Duodenal mucosa (tissue), 2 donors: ENCODE measurements around the gene PROB1.

Experiments
- H3K27ac ChIP-seq: one replicate; pipeline ENCODE4 v1.7.0; 2013; ENCODE audit warnings: low read depth, low read length
- H3K27me3 ChIP-seq, 2 donors: one replicate each; pipeline ENCODE4 v1.7.0; 2013; ENCODE audit warnings: low read length in 2 of 2, control low read depth in 1 of 2; ENCODE audit not compliant: insufficient read depth in 2 of 2, control insufficient read depth in 1 of 2
- H3K36me3 ChIP-seq, 2 donors: one replicate each; pipeline ENCODE4 v1.7.0; 2013; ENCODE audit warnings: low read length in 2 of 2, control low read depth in 1 of 2; ENCODE audit not compliant: insufficient read depth in 2 of 2, control insufficient read depth in 1 of 2
- H3K4me1 ChIP-seq, 2 donors: one replicate each; pipeline ENCODE4 v1.7.0; 2013; ENCODE audit warnings: low read length in 2 of 2, control low read depth in 1 of 2; ENCODE audit not compliant: insufficient read depth in 2 of 2, control insufficient read depth in 1 of 2
- H3K4me3 ChIP-seq, 2 donors: one replicate each; pipeline ENCODE4 v1.7.0; 2013; ENCODE audit warnings: low read length in 2 of 2, low read depth in 1 of 2
- H3K9ac ChIP-seq, 2 donors: one replicate each; pipeline ENCODE4 v1.7.0; 2013; ENCODE audit warnings: low read length in 2 of 2, low read depth in 1 of 2
- H3K9me3 ChIP-seq, 2 donors: one replicate each; pipeline ENCODE4 v1.7.0; 2013; ENCODE audit warnings: low read length in 2 of 2, control low read depth in 1 of 2; ENCODE audit not compliant: control insufficient read depth in 1 of 2

PROB1 gene

GRCh38 chr5:139403418-139403786 is 8.5 kb upstream of the PROB1 start:
- Histone ChIP-seq H3K9me3 (no peaks in the 10 kb centered on the region), H3K4me1 (peaks cover 23 to 26% of the 10 kb centered on the region in 2 donors), H3K9ac (peak overlapping the region; percentile 62 to 77), H3K4me3 (peak overlapping the region; percentile 82 to 83), H3K27me3 (no peaks in the 10 kb centered on the region), H3K36me3 (no peaks in the 10 kb centered on the region), H3K27ac (peak overlapping the region; percentile 95)

GRCh38 chr5:139402561-139403158 is 7.8 kb upstream of the PROB1 start:
- Histone ChIP-seq H3K27ac (no peak overlapping the region), H3K9me3 (no peaks in the 10 kb centered on the region), H3K36me3 (no peaks in the 10 kb centered on the region), H3K4me3 (no peak overlapping the region), H3K9ac (no peak overlapping the region), H3K4me1 (peaks cover 21 to 23% of the 10 kb centered on the region in 2 donors), H3K27me3 (no peaks in the 10 kb centered on the region)

- no peaks in the 10 kb centered on the region for H3K9me3 ChIP-seq
- H3K27ac ChIP-seq: no peak overlapping the region
- H3K4me3 ChIP-seq: no peak overlapping the region
- H3K36me3 ChIP-seq: no peaks in the 10 kb centered on the region
- peaks cover 15 to 17% of the 10 kb centered on the region in 2 donors for H3K4me1 ChIP-seq
- no peaks in the 10 kb centered on the region for H3K27me3 ChIP-seq
- H3K9ac ChIP-seq: no peak overlapping the region
These were observed 6.6 kb upstream of the PROB1 start for GRCh38 chr5:139401546-139401945.

- H3K4me1 ChIP-seq: peaks cover 13 to 15% of the 10 kb centered on the region in 2 donors
- H3K9me3 ChIP-seq: no peaks in the 10 kb centered on the region
- no peak overlapping the region for H3K9ac ChIP-seq
- H3K27ac ChIP-seq: no peak overlapping the region
- no peak overlapping the region for H3K4me3 ChIP-seq
- no peaks in the 10 kb centered on the region for H3K27me3 ChIP-seq
- no peaks in the 10 kb centered on the region for H3K36me3 ChIP-seq
These were observed 4.7 kb upstream of the PROB1 start for GRCh38 chr5:139399501-139400121.

- no peaks in the 10 kb centered on the region for H3K36me3 ChIP-seq
- H3K9ac ChIP-seq: no peak overlapping the region
- no peak overlapping the region for H3K4me3 ChIP-seq
- H3K27ac ChIP-seq: no peak overlapping the region
- peaks cover 8 to 13% of the 10 kb centered on the region in 2 donors for H3K4me1 ChIP-seq
- H3K27me3 ChIP-seq: peaks cover 0 to 10% of the 10 kb centered on the region in 2 donors
- H3K9me3 ChIP-seq: no peaks in the 10 kb centered on the region
These were observed 3.0 kb upstream of the PROB1 start for GRCh38 chr5:139397921-139398320.

GRCh38 chr5:139396691-139397090 is 1.8 kb upstream of the PROB1 start:
- H3K27me3 ChIP-seq: peaks cover 0 to 10% of the 10 kb centered on the region in 2 donors
- H3K27ac ChIP-seq: no peak overlapping the region
- no peak overlapping the region for H3K9ac ChIP-seq
- peaks cover 7 to 21% of the 10 kb centered on the region in 2 donors for H3K4me1 ChIP-seq
- no peaks in the 10 kb centered on the region for H3K9me3 ChIP-seq
- H3K36me3 ChIP-seq: no peaks in the 10 kb centered on the region
- no peak overlapping the region for H3K4me3 ChIP-seq

GRCh38 chr5:139395844-139396640 is 1.1 kb upstream of the PROB1 start:
- no peaks in the 10 kb centered on the region for H3K9me3 ChIP-seq
- no peak overlapping the region for H3K9ac ChIP-seq
- H3K4me1 ChIP-seq: peaks cover 13 to 27% of the 10 kb centered on the region in 2 donors
- H3K27ac ChIP-seq: no peak overlapping the region
- no peak overlapping the region for H3K4me3 ChIP-seq
- H3K36me3 ChIP-seq: no peaks in the 10 kb centered on the region
- peaks cover 0 to 10% of the 10 kb centered on the region in 2 donors for H3K27me3 ChIP-seq

GRCh38 chr5:139394123-139394653 is 716 bp downstream of the PROB1 start:
- Histone ChIP-seq H3K27me3 (peaks cover 0 to 10% of the 10 kb centered on the region in 2 donors), H3K27ac (no peak overlapping the region), H3K4me3 (peak overlapping the region; percentile 74 to 75), H3K9me3 (no peaks in the 10 kb centered on the region), H3K36me3 (no peaks in the 10 kb centered on the region), H3K9ac (peak overlapping the region; percentile 59 to 78), H3K4me1 (peaks cover 21 to 45% of the 10 kb centered on the region in 2 donors)

GRCh38 chr5:139393497-139394122 is 1.3 kb downstream of the PROB1 start:
- H3K4me3 ChIP-seq: peak overlapping the region; percentile 74 to 75

More at GRCh38 chr5:139393497-139394122, 1.3 kb downstream of the PROB1 start:
- Histone ChIP-seq H3K27ac (no peak overlapping the region), H3K9me3 (no peaks in the 10 kb centered on the region), H3K9ac (peak overlapping the region; percentile 59 to 78), H3K36me3 (no peaks in the 10 kb centered on the region), H3K27me3 (peaks cover 0 to 10% of the 10 kb centered on the region in 2 donors), H3K4me1 (peaks cover 21 to 48% of the 10 kb centered on the region in 2 donors)
